OCI-LY3 (cell line): ENCODE results near the gene GAB2.

Source experiments
- H2AFZ ChIP-seq: fragments of 200-600, 300-600 bp; shearing (Covaris generic); 2 replicates; pipeline ENCODE4 v1.6.0; 2014; ENCODE audit warnings: antibody characterized with exemption, low read depth, low read length
- H3K27ac ChIP-seq: fragments of 200-600, 300-600 bp; sonication (generic); 2 replicates; pipeline ENCODE4 v1.5.1; 2014; ENCODE audit warnings: mild to moderate bottlenecking, low read length, moderate library complexity, mixed read lengths
- H3K27me3 ChIP-seq: fragments of 200-600, 300-600 bp; sonication (generic); 2 replicates; pipeline ENCODE4 v1.6.1; 2014; ENCODE audit warnings: low read depth, low read length, mixed read lengths
- H3K36me3 ChIP-seq: fragments of 200-600, 300-600 bp; sonication (generic); replicated peaks from 2 replicates; pipeline ENCODE3; 2014; ENCODE audit warnings: low read depth, low read length, mixed read lengths
- H3K4me1 ChIP-seq: fragments of 300-600, 200-600 bp; sonication (generic); 2 replicates; pipeline ENCODE4 v1.6.1; 2014; ENCODE audit warnings: low read length, mixed read lengths
- H3K4me2 ChIP-seq: fragments of 200-600, 300-600 bp; sonication (generic); 2 replicates; pipeline ENCODE4 v1.6.1; 2014; ENCODE audit warnings: low read length, mixed read lengths
- H3K4me3 ChIP-seq: fragments of 300-600, 200-600 bp; sonication (generic); 2 replicates; pipeline ENCODE4 v1.5.1; 2014; ENCODE audit warnings: antibody characterized with exemption, mild to moderate bottlenecking, low read length, moderate library complexity
- H3K79me2 ChIP-seq: fragments of 300-600, 200-600 bp; shearing (Covaris generic); 2 replicates; pipeline ENCODE4 v1.6.1; 2014; ENCODE audit warnings: mild to moderate bottlenecking, low read length, mixed read lengths
- H3K9ac ChIP-seq: fragments of 300-600, 200-600 bp; shearing (Covaris generic); 2 replicates; pipeline ENCODE4 v1.6.0; 2014; ENCODE audit warnings: mild to moderate bottlenecking, low read length, moderate library complexity
- H3K9me3 ChIP-seq: fragments of 200-600, 300-600 bp; shearing (Covaris generic); 2 replicates; pipeline ENCODE4 v1.6.1; 2014; ENCODE audit warnings: low read length, mixed read lengths; ENCODE audit not compliant: insufficient read depth
- H4K20me1 ChIP-seq: fragments of 200-600, 300-600 bp; sonication (generic); 2 replicates; pipeline ENCODE4 v1.6.1; 2016; ENCODE audit warnings: low read length, mixed read lengths; ENCODE audit not compliant: insufficient read depth
- EZH2phosphoT487 ChIP-seq: fragments of 200-600 bp; shearing (Covaris generic); IDR thresholded peaks from 2 replicates; pipeline ENCODE4 v1.6.1; 2018; ENCODE audit warnings: antibody characterized with exemption, mixed run types, low read depth
- TF ChIP-seq, protein P1 (sequence below): fragments of 200-600, 300-600 bp; sonication (generic); IDR thresholded peaks from 2 replicates; pipeline ENCODE4 v1.5.1; 2014; ENCODE audit warnings: antibody characterized with exemption, low read length, low read depth

GAB2 gene

DNA sequence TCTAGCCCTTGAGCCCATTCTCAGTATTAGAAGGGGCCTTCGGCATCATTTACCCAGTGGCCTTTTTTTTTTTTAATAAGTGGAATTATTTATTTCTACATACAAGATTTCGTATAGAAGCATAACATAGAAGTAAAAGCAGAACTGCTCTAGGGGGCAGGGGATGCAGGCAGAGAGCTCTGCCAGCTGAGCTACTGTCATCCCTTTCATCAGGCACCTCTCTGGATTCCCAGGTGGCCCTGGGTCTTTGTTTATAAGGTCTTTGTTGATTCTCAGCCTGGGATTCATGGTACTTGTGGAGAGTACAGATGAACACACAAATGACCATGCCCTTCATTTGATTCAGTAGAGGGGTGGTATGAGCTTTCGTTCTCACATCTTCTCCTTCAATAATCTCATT lies 66.4 kb downstream of the GAB2 start:
- H4K20me1 ChIP-seq = no peaks in the 10 kb centered on the region; the same call in 1 of the 2 replicates
- no peak overlapping the region for H3K27ac ChIP-seq
- H2AFZ ChIP-seq = no peak overlapping the region
- no peaks in the 10 kb centered on the region for H3K79me2 ChIP-seq
- no peak overlapping the region for H3K9ac ChIP-seq
- no peaks in the 10 kb centered on the region for H3K27me3 ChIP-seq
- no peak for TF ChIP-seq EZH2phosphoT487
- TF ChIP-seq, protein P1, sequence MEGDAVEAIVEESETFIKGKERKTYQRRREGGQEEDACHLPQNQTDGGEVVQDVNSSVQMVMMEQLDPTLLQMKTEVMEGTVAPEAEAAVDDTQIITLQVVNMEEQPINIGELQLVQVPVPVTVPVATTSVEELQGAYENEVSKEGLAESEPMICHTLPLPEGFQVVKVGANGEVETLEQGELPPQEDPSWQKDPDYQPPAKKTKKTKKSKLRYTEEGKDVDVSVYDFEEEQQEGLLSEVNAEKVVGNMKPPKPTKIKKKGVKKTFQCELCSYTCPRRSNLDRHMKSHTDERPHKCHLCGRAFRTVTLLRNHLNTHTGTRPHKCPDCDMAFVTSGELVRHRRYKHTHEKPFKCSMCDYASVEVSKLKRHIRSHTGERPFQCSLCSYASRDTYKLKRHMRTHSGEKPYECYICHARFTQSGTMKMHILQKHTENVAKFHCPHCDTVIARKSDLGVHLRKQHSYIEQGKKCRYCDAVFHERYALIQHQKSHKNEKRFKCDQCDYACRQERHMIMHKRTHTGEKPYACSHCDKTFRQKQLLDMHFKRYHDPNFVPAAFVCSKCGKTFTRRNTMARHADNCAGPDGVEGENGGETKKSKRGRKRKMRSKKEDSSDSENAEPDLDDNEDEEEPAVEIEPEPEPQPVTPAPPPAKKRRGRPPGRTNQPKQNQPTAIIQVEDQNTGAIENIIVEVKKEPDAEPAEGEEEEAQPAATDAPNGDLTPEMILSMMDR = no peak
- H3K36me3 ChIP-seq = no peaks in the 10 kb centered on the region
- no peaks in the 10 kb centered on the region for H3K9me3 ChIP-seq
- no peak overlapping the region for H3K4me3 ChIP-seq
- H3K4me2 ChIP-seq = peak overlapping the region; percentile 72
- peaks cover 20% of the 10 kb centered on the region for H3K4me1 ChIP-seq

DNA sequence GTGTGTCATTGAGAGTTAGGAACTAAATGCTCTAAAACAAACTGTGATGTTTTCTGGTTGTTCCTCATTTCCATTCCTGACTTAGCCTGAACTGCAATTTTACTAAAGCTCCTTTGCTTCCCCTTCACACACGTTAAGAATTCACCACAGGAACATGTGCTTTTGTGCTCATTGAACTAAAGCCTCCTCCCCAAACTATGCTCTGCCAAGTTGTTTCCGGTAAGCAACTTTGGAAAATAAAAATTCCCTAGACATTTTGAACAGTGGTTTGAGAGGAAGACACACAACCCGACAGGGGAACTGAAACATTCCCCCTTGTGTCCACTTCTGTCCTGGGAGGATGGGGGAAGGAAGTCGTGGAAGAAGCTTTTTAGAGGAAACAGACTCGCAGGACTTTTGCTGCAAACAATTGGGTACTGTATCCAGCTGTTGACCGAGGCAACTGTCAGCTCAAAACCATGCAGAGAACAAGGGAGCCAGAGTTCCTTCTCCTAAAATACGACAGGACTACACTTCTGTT lies 66.9 kb downstream of the GAB2 start:
- no peaks in the 10 kb centered on the region; the same call in 1 of the 2 replicates for H4K20me1 ChIP-seq
- peak overlapping the region; percentile 72 for H3K4me2 ChIP-seq
- peak overlapping the region; percentile 48 for H3K4me3 ChIP-seq
- 0 out of 2 replicates have a peak overlapping the region, but pooled peaks have one; percentile 12 for H2AFZ ChIP-seq
- peak overlapping the region; percentile 18; the same call in 1 of the 2 replicates for H3K9ac ChIP-seq
- H3K36me3 ChIP-seq = no peaks in the 10 kb centered on the region
- no peaks in the 10 kb centered on the region for H3K79me2 ChIP-seq
- H3K27ac ChIP-seq = peak overlapping the region; percentile 3; the same call in 1 of the 2 replicates
- no peak for TF ChIP-seq EZH2phosphoT487
- TF ChIP-seq, protein P1 = no peak
- no peaks in the 10 kb centered on the region for H3K9me3 ChIP-seq
- no peaks in the 10 kb centered on the region for H3K27me3 ChIP-seq
- peaks cover 20% of the 10 kb centered on the region for H3K4me1 ChIP-seq

DNA sequence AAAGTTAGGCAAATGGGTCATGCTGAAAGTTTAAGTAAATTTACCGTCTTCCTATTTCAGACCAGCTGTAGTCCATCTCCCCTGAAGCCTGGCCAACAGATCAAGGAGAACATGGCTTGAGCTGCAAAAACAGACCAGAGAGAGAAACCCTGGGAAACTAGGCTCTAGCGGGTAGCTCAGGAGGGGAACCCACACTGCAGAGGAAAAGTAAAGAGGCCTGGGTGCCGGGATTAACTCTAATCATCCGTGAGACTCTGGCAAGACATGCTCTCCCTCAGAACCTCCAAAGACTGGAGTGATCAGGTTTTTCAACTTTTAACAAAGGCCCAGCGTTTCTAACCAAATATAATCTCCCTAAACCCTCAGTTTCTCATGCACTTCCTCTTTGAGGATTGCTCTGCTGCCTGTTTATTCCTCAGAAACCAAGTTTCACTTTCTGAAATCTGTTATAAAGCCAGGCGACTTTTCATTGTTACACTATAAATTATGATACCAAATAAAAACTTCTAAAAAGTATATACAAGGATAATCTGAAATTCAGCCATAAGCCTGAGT lies 67.5 kb downstream of the GAB2 start:
- TF ChIP-seq, protein P1 = no peak
- no peak for TF ChIP-seq EZH2phosphoT487
- Histone ChIP-seq H3K4me2 (peak overlapping the region; percentile 72), H4K20me1 (no peaks in the 10 kb centered on the region; the same call in 1 of the 2 replicates), H3K4me3 (peak overlapping the region; percentile 48), H3K27me3 (no peaks in the 10 kb centered on the region), H2AFZ (peak overlapping the region; percentile 12; the same call in 1 of the 2 replicates), H3K36me3 (no peaks in the 10 kb centered on the region), H3K4me1 (peaks cover 20% of the 10 kb centered on the region), H3K9ac (peak overlapping the region; percentile 18; the same call in 1 of the 2 replicates), H3K79me2 (no peaks in the 10 kb centered on the region), H3K9me3 (no peaks in the 10 kb centered on the region), H3K27ac (peak overlapping the region; percentile 3)

DNA sequence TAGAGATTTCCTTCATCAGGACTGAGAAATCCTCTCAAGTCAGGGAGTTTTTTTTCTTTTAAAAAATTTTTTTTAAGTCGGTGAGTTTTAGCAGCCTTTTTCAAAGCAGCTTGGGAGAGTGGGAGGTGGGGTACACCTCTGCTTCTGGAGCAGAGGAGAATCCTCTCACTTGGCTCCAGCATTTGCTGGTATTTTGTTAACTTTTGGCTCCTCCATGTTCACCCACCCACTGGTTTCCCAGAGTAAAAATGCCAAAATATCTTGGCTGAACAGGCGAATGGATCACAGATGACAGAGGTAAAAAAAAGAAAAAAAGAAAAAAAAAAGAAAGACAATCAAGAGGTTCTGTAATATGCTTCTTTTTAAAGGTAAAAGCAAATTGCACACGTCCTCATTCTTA lies 68.0 kb downstream of the GAB2 start:
- no peak overlapping the region; the same call in 1 of the 2 replicates for H3K9ac ChIP-seq
- H3K4me3 ChIP-seq = peak overlapping the region; percentile 48
- TF ChIP-seq, protein P1 = no peak
- no peak for TF ChIP-seq EZH2phosphoT487
- H2AFZ ChIP-seq = no peak overlapping the region
- H3K4me2 ChIP-seq = peak overlapping the region; percentile 72
- no peaks in the 10 kb centered on the region for H3K79me2 ChIP-seq
- H4K20me1 ChIP-seq = no peaks in the 10 kb centered on the region; the same call in 1 of the 2 replicates
- H3K27ac ChIP-seq = no peak overlapping the region
- no peaks in the 10 kb centered on the region for H3K9me3 ChIP-seq
- no peaks in the 10 kb centered on the region for H3K27me3 ChIP-seq
- H3K36me3 ChIP-seq = no peaks in the 10 kb centered on the region
- peaks cover 20% of the 10 kb centered on the region for H3K4me1 ChIP-seq
